ENCODE data around the gene TWNK. TPM values are rescaled to one million over a fixed set of nuclear protein-coding genes. Genes with fewer than 3 reads are reported as not detected.

TWNK gene
- total and polyA plus RNA-seq, 9 of the 15 experiments (the other 6 are each of a cell fraction or from before 2014, with no cell fraction given), result 11.6 to 34.7 (median 17.4) TPM

DNA sequence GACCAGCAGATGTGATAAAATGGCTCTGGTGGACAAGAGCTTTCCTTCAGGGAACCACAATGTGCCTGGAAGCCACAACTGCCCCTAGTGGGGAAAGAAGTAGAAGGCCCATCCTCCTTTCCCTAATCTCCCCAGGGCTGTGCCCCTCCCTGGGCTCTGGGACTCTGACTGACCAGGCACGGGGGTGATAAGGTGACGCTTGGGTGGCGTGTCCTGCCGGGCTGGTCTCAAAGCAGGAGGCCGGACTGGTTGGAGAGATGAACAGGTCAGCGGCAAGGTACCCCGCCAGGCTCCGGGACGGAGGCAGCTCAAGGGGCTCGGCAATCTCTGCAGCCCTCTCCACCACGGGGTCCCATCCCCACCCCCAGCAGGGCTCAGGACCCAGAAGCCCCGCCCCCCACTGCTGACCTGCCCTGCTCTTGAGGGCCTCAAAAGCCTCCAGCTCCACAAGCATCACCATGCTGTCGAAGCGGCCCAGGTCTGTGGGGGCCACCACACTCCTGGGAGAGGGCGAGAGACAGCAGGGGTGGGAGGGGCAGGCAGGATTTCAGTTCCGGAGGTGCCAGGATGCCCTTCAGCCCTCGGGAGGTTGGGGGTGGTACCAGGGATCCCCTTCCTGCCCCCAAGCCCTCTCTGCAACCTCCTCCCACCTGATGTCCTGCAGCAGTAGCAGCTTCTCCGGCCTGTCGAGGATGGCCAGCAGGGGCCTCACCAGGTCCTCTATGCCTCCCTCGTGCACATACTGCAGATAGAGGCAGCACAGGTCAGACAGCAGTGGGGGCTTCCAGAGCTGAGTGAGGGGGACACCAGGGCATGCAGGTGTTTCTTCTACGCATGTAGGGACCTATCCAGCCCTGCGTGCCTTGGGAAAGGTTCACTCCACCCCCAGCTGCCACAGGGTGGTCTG is 24.4 kb downstream of the TWNK start (continued):
- TF ChIP-seq, protein P1, sequence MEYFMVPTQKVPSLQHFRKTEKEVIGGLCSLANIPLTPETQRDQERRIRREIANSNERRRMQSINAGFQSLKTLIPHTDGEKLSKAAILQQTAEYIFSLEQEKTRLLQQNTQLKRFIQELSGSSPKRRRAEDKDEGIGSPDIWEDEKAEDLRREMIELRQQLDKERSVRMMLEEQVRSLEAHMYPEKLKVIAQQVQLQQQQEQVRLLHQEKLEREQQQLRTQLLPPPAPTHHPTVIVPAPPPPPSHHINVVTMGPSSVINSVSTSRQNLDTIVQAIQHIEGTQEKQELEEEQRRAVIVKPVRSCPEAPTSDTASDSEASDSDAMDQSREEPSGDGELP (CRISPR knock-in tag; IDR thresholded peaks at IDR 0.05; ENCODE audit: borderline replicate concordance), result peak; percentile 60; the same call in 1 of the 2 replicates
- TF ChIP-seq PHF21A (IDR thresholded peaks at IDR 0.05; ENCODE audit: borderline replicate concordance, low read depth) (peak; percentile 59; the same call in 1 of the 2 replicates), ZNF766 (CRISPR knock-in tag; conservative IDR thresholded peaks at IDR 0.05) (no peak), ATF1 (CRISPR knock-in tag; IDR thresholded peaks at IDR 0.05) (no peak), ATF1 (tag; IDR thresholded peaks at IDR 0.05) (peak; percentile 44), OTX1 (CRISPR knock-in tag; IDR thresholded peaks at IDR 0.05) (no peak), ESRRA (IDR thresholded peaks at IDR 0.05; ENCODE audit: borderline replicate concordance, low read depth) (no peak), USF2 (CRISPR knock-in tag; IDR thresholded peaks at IDR 0.05) (no peak), ELF1 (tag; IDR thresholded peaks at IDR 0.05) (no peak), PHF20 (IDR thresholded peaks at IDR 0.05; ENCODE audit: partially characterized antibody) (peak; percentile 18), HNRNPUL1 (IDR thresholded peaks at IDR 0.05; ENCODE audit: low read length) (no peak), TEAD4 (IDR thresholded peaks at IDR 0.05; ENCODE audit: low read length) (peak; percentile 27; the same call in 1 of the 2 replicates), TEAD4 (CRISPR knock-in tag; IDR thresholded peaks at IDR 0.05; ENCODE audit: borderline replicate concordance) (no peak), TARDBP (IDR thresholded peaks at IDR 0.05) (peak; percentile 58; the same call in 1 of the 2 replicates), CBX3 (IDR thresholded peaks at IDR 0.05; ENCODE audit: borderline replicate concordance in 1 of 2, low read length in 2 of 2) (no peak), JUND (IDR thresholded peaks at IDR 0.05; ENCODE audit: borderline replicate concordance, low read depth, low read length) (no peak), JUND (tag; IDR thresholded peaks at IDR 0.05; ENCODE audit: borderline replicate concordance, low read depth, low read length) (peak; percentile 13; the same call in 1 of the 3 replicates), FOXK2 (conservative IDR thresholded peaks at IDR 0.05 in 1 of 2, IDR thresholded peaks at IDR 0.05 in 1 of 2; ENCODE audit: low read depth in 2 of 2) (0 out of 4 replicates have a peak, but pooled peaks of 1 of the 2 experiments have one; percentile 36), HMG20A (CRISPR knock-in tag; conservative IDR thresholded peaks at IDR 0.05) (no peak), ZNF668 (CRISPR knock-in tag; IDR thresholded peaks at IDR 0.05) (no peak), CREB5 (CRISPR knock-in tag; IDR thresholded peaks at IDR 0.05) (no peak), CTBP1 (IDR thresholded peaks at IDR 0.05; ENCODE audit: borderline replicate concordance) (peak; percentile 72; the same call in 1 of the 2 replicates), SRF (CRISPR knock-in tag; IDR thresholded peaks at IDR 0.05) (0 out of 4 replicates have a peak, but pooled peaks of 1 of the 2 experiments have one; percentile 40)
- TF ChIP-seq, protein P2, sequence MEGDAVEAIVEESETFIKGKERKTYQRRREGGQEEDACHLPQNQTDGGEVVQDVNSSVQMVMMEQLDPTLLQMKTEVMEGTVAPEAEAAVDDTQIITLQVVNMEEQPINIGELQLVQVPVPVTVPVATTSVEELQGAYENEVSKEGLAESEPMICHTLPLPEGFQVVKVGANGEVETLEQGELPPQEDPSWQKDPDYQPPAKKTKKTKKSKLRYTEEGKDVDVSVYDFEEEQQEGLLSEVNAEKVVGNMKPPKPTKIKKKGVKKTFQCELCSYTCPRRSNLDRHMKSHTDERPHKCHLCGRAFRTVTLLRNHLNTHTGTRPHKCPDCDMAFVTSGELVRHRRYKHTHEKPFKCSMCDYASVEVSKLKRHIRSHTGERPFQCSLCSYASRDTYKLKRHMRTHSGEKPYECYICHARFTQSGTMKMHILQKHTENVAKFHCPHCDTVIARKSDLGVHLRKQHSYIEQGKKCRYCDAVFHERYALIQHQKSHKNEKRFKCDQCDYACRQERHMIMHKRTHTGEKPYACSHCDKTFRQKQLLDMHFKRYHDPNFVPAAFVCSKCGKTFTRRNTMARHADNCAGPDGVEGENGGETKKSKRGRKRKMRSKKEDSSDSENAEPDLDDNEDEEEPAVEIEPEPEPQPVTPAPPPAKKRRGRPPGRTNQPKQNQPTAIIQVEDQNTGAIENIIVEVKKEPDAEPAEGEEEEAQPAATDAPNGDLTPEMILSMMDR (IDR thresholded peaks at IDR 0.05 in 2 of 3, conservative IDR thresholded peaks at IDR 0.05 in 1 of 3; ENCODE audit: insufficient read depth in 2 of 3, low read depth in 1 of 3, low read length in 3 of 3), result peak; percentile 72 to 76 (median 74)

All from K562 (cell line).